ENCODE results near the gene BDP1. TPM values are rescaled to one million over a fixed set of nuclear protein-coding genes. Genes with fewer than 3 reads are reported as not detected.
"Not testable (repeated sequence)": the region's sequence is repeated elsewhere in the genome, so short reads cannot be mapped to it uniquely, and the experiment has no call there.

The BDP1 gene
- total RNA-seq, 4 donors from 2014 or later = 17.9 to 68.9 (median 30.7) TPM

- Histone ChIP-seq H3K27ac (no peak overlapping the region), H3K36me3 (no peaks in the 10 kb centered on the region)
- intact Hi-C loops (cut with DNase I; ENCODE audit: low total_unique reads) = no loop called here
These were observed 120.8 kb downstream of the BDP1 start for GRCh38 chr5:71576241-71576640.

GRCh38 chr5:71577839-71578238 lies 122.4 kb downstream of the BDP1 start:
- H3K36me3 ChIP-seq; H3K4me1 ChIP-seq; H3K9me3 ChIP-seq; H3K27me3 ChIP-seq; H3K4me3 ChIP-seq; DNase-seq; H3K27ac ChIP-seq; intact Hi-C loops (cut with DNase I; ENCODE audit: low total_unique reads): not testable (repeated sequence)

More at GRCh38 chr5:71576241-71576640, 120.8 kb downstream of the BDP1 start:
- TF ChIP-seq POLR2A (IDR thresholded peaks at IDR 0.05) (no peak), CTCF (IDR thresholded peaks at IDR 0.05) (no peak)
- Histone ChIP-seq H3K4me1 (no peaks in the 10 kb centered on the region), H3K27me3 (no peaks in the 10 kb centered on the region), H3K4me3 (no peak overlapping the region), H3K9me3 (no peaks in the 10 kb centered on the region)
- DNase-seq = no peak

- H3K4me1 ChIP-seq = no peaks in the 10 kb centered on the region
- H3K36me3 ChIP-seq = no peaks in the 10 kb centered on the region
- no peaks in the 10 kb centered on the region for H3K9me3 ChIP-seq
- no peak overlapping the region for H3K4me3 ChIP-seq
- TF ChIP-seq CTCF (IDR thresholded peaks at IDR 0.05) (no peak), POLR2A (IDR thresholded peaks at IDR 0.05) (no peak)
- no peaks in the 10 kb centered on the region for H3K27me3 ChIP-seq
- no peak overlapping the region for H3K27ac ChIP-seq
- intact Hi-C loops (cut with DNase I; ENCODE audit: low total_unique reads) = no loop called here
- no peak for DNase-seq
These were observed 127.6 kb downstream of the BDP1 start for GRCh38 chr5:71582945-71583584.

GRCh38 chr5:71586052-71586940 lies 130.8 kb downstream of the BDP1 start:
- no peak for DNase-seq
- Histone ChIP-seq H3K9me3 (no peaks in the 10 kb centered on the region), H3K36me3 (no peaks in the 10 kb centered on the region), H3K4me3 (peak overlapping the region; percentile 43 to 72), H3K4me1 (no peaks in the 10 kb centered on the region), H3K27ac (peak overlapping the region; percentile 68 to 81), H3K27me3 (no peaks in the 10 kb centered on the region)
- intact Hi-C loops (cut with DNase I; ENCODE audit: low total_unique reads) = no loop called here
- no peak for TF ChIP-seq CTCF (IDR thresholded peaks at IDR 0.05)
- no peak for TF ChIP-seq POLR2A (IDR thresholded peaks at IDR 0.05)

- Histone ChIP-seq H3K4me3 (peak within 1 kb of the TSS; percentile 43 to 72), H3K36me3 (no peaks in the 10 kb centered on the region), H3K27ac (peak within 1 kb of the TSS; percentile 68 to 81), H3K4me1 (no peaks in the 10 kb centered on the region), H3K9me3 (no peaks in the 10 kb centered on the region), H3K27me3 (no peaks in the 10 kb centered on the region)
- intact Hi-C loops (cut with DNase I; ENCODE audit: low total_unique reads) = no loop called here
- peak; percentile 95 for DNase-seq
- TF ChIP-seq CTCF (IDR thresholded peaks at IDR 0.05) (peak in 1 of 4 experiments; percentile 7), POLR2A (IDR thresholded peaks at IDR 0.05) (peak; percentile 53 to 65)
These were observed 131.7 kb downstream of the BDP1 start, which contains the start of gene MCCC2 for GRCh38 chr5:71586941-71587765. TSS of gene MCCC2 (plus strand) at chr5:71587340. CDS start at chr5:71587426, 86 bp downstream.
